CD4-positive, alpha-beta T cell treated with Interleukin-1 beta for 1 hour (primary cell): ENCODE results near the gene SULT2B1.
A peak's percentile ranks its signal among the peaks of the same experiment; 100 is the strongest.

Experiments used
- DNase-seq, 2 donors: peaks; one replicate each; pipeline ENCODE4 v3.0.0-alpha.2; 2020 to 2022

Gene SULT2B1

GRCh38 chr19:48603850-48604249 lies 51.9 kb downstream of the SULT2B1 start:
- no peak for DNase-seq

GRCh38 chr19:48606463-48607358 lies 54.7 kb downstream of the SULT2B1 start, which contains the start of gene SPACA4:
SPACA4 (plus strand) TSS chr19:48606742; CDS start chr19:48606979, 237 bp downstream.
- no peak for DNase-seq

- DNase-seq, result no peak
These were observed 55.4 kb downstream of the SULT2B1 start for GRCh38 chr19:48607359-48607755.

GRCh38 chr19:48608798-48609263 lies 56.9 kb downstream of the SULT2B1 start:
- peak; percentile 70 to 72 for DNase-seq

GRCh38 chr19:48609571-48610108 lies 57.7 kb downstream of the SULT2B1 start:
- no peak for DNase-seq

- no peak for DNase-seq
These were observed 59.9 kb downstream of the SULT2B1 start for GRCh38 chr19:48611872-48612271.

- DNase-seq, result no peak
These were observed 61.3 kb downstream of the SULT2B1 start for GRCh38 chr19:48613024-48613851.

- no peak for DNase-seq
These were observed 62.0 kb downstream of the SULT2B1 start for GRCh38 chr19:48613852-48614435.

GRCh38 chr19:48614436-48615230 lies 62.7 kb downstream of the SULT2B1 start, which contains the start of gene FAM83E:
FAM83E (minus strand) TSS chr19:48615076; CDS start chr19:48613372, 1,704 bp downstream.
- DNase-seq, result no peak

- no peak for DNase-seq
These were observed 63.5 kb downstream of the SULT2B1 start for GRCh38 chr19:48615231-48616040.

GRCh38 chr19:48616041-48616436 lies 64.1 kb downstream of the SULT2B1 start:
- DNase-seq, result no peak

GRCh38 chr19:48616491-48617056 lies 64.6 kb downstream of the SULT2B1 start:
- no peak for DNase-seq

- no peak for DNase-seq
These were observed 65.4 kb downstream of the SULT2B1 start for GRCh38 chr19:48617146-48617937.

GRCh38 chr19:48618278-48618915 lies 66.4 kb downstream of the SULT2B1 start:
- no peak for DNase-seq

GRCh38 chr19:48618916-48619691 lies 67.1 kb downstream of the SULT2B1 start, which contains the start of the genes RPL18 and SPHK2:
RPL18 (minus strand) TSS chr19:48619178; CDS start chr19:48619143, 35 bp downstream.
SPHK2 (plus strand) TSS chr19:48619506; CDS start chr19:48620515, 1,009 bp downstream.
- DNase-seq, result peak; percentile 97 to 99

- no peak for DNase-seq
These were observed 68.0 kb downstream of the SULT2B1 start for GRCh38 chr19:48619692-48620585.

- DNase-seq, result no peak
These were observed 71.6 kb downstream of the SULT2B1 start for GRCh38 chr19:48623556-48624066.
